ENCODE results near the gene PRR35. TPM values are rescaled to one million over a fixed set of nuclear protein-coding genes. Genes with fewer than 3 reads are reported as not detected.

PRR35 gene
- total and polyA plus RNA-seq, 7 donors = not detected

DNA sequence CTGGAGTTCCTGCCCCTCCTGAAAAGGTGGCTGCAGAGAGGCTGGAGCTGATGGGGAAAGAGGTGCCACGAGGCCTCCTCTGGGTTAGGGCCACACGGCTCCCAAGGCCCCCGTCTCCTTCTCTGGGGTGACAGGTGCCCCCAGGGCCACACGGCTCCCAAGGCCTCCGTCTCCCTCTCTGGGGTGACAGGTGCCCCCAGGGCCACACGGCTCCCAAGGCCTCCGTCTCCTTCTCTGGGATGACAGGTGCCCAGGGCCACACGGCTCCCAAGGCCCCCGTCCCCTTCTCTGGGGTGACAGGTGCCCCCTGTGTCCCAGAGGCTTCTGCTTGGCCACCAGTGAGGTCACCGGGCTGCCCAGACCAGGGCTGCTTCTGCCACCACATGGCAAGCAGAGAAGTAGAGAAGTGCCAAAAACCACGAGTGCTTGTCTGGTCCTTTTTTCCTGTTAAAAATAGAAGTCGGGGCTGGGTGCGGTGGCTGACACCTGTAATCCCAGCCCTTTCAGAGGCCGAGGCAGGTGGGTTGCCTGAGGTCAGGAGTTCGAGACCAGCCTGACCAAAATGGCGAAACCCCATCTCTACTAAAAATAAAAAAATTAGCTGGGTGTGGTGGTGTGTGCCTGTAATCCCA, 28.6 kb upstream of the PRR35 start:
- Histone ChIP-seq H3K4me3 (no peak overlapping the region), H3K36me3 (peaks cover 0 to 14% (median 0%) of the 10 kb centered on the region in 4 donors), H3K4me1 (peaks cover 0 to 33% (median 28%) of the 10 kb centered on the region in 4 donors), H3K9me3 (no peaks in the 10 kb centered on the region), H3K27ac (no peak overlapping the region), H3K27me3 (no peaks in the 10 kb centered on the region)
- WGBS, 2 donors = 90 to 92% methylated on average over 16 of the region's 16 CpGs
- no peak for DNase-seq
- intact Hi-C loops (cut with DNase I) = no loop called here
- TF ChIP-seq, protein P1, sequence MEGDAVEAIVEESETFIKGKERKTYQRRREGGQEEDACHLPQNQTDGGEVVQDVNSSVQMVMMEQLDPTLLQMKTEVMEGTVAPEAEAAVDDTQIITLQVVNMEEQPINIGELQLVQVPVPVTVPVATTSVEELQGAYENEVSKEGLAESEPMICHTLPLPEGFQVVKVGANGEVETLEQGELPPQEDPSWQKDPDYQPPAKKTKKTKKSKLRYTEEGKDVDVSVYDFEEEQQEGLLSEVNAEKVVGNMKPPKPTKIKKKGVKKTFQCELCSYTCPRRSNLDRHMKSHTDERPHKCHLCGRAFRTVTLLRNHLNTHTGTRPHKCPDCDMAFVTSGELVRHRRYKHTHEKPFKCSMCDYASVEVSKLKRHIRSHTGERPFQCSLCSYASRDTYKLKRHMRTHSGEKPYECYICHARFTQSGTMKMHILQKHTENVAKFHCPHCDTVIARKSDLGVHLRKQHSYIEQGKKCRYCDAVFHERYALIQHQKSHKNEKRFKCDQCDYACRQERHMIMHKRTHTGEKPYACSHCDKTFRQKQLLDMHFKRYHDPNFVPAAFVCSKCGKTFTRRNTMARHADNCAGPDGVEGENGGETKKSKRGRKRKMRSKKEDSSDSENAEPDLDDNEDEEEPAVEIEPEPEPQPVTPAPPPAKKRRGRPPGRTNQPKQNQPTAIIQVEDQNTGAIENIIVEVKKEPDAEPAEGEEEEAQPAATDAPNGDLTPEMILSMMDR (IDR thresholded peaks at IDR 0.05) = no peak
- TF ChIP-seq POLR2A (IDR thresholded peaks at IDR 0.05) = no peak
- no peak for TF ChIP-seq POLR2AphosphoS5 (IDR thresholded peaks at IDR 0.05)
- no peak for TF ChIP-seq EP300 (IDR thresholded peaks at IDR 0.05)

DNA sequence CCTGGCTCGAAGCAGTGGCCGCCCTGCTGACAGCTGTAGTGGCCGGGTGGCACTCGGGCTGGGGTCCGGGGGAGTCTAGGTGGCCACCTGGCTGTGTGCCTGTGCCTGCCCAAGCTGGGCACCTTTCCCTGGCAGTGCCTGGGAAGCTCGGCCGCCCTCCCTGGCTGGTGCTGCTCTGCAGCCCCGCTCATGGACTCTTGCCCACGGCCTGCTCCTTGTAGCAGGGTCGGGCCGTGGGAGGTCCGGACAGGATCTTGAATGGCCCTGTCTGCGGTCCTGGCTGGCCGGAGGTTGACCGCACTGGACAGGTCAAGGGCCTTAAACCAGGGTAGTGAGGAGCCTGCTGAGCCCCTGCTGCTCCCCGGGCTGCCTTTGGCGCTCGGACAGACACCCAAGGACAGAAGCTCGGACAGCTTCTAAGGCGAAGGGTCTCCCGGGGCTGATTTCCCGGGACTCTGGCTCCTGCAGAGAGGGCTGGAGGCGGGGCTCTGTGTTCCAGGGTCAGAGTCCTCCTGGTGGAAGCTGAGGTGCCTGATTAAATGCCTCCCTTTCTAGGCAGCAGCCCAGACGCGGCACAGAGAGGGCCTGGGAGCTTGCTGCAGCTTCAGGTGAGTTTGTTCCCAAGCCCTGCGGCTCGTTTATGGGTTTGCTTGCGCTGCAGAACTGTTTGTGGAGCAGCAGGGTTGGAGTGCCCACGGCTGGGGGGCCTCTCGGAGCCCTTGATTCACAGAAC, 26.6 kb upstream of the PRR35 start:
- peaks cover 0 to 25% (median 22%) of the 10 kb centered on the region in 4 donors for H3K4me1 ChIP-seq
- peak overlapping the region in 1 of 4 donors; percentile 9 for H3K27ac ChIP-seq
- TF ChIP-seq, protein P1 (IDR thresholded peaks at IDR 0.05) = no peak
- TF ChIP-seq POLR2AphosphoS5 (IDR thresholded peaks at IDR 0.05) = no peak
- TF ChIP-seq EP300 (IDR thresholded peaks at IDR 0.05) = no peak
- peak in 1 of 2 donors; percentile 28 for TF ChIP-seq POLR2A (IDR thresholded peaks at IDR 0.05)
- peaks cover 0 to 31% (median 2%) of the 10 kb centered on the region in 4 donors for H3K36me3 ChIP-seq
- 20 to 72% methylated on average over 30 of the region's 30 CpGs for WGBS, 2 donors
- no peaks in the 10 kb centered on the region for H3K27me3 ChIP-seq
- intact Hi-C loops (cut with DNase I) = no loop called here
- no peak for DNase-seq
- no peak overlapping the region for H3K4me3 ChIP-seq
- H3K9me3 ChIP-seq = no peaks in the 10 kb centered on the region

DNA sequence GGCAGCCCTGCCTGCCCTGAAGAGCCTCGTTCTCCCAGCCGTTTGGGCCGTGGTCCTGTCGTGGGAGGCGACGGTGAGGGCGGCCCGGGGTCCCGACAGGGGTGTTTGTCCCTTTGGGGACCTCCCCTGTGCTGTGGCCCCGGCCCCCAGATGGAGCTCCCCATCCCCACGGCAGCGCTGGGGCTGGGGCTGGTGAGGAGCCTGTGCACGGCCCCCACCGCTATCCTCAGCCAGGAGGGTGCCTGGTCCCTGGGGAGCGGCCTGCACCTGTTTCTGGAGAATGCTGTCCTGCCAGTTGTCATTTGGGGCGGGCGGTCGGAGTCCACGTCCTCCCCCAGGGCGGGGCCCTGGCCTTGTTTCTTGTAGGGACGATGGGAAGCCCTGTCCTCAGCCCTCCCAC, 26.1 kb upstream of the PRR35 start:
- intact Hi-C loops (cut with DNase I) = no loop called here
- WGBS, 2 donors = 13 to 73% methylated on average over 21 of the region's 21 CpGs
- Histone ChIP-seq H3K4me3 (no peak overlapping the region), H3K9me3 (no peaks in the 10 kb centered on the region), H3K27ac (peak overlapping the region in 1 of 4 donors; percentile 9), H3K4me1 (peaks cover 0 to 19% (median 16%) of the 10 kb centered on the region in 4 donors), H3K36me3 (peaks cover 0 to 31% (median 2%) of the 10 kb centered on the region in 4 donors), H3K27me3 (no peaks in the 10 kb centered on the region)
- no peak for DNase-seq
- TF ChIP-seq EP300 (IDR thresholded peaks at IDR 0.05) = no peak

DNA sequence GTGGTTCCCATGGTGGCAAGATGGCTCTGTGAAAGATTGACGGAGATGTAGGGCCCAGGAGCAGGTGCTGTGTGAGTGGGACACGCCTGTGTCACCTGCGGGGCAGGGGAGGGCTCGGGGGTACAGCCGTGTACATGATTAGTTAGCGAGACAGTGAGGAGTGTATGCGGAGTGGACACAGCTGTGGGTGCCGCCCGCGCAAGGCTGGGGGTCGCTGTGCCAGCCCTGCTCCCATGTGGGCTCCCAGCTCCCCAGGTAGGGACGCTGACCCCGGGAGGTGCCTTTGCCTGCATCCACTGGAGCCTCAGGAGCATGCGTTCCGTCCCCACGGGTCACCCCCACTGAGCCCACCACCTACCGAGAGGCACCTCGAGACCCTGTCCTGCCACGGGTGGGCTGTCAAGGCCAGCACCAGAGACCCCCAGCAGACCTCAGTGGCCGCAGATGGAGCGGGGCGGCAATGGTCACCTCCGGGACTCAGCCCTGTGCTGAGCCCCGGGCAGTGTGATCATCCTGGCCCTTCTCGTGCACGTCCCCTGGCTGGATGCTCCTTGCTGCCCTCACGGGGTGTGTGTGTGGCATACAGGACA, 25.2 kb upstream of the PRR35 start:
- 41 to 84% methylated on average over 27 of the region's 27 CpGs for WGBS, 2 donors
- Histone ChIP-seq H3K27ac (peak overlapping the region in 1 of 4 donors; percentile 9), H3K9me3 (no peaks in the 10 kb centered on the region), H3K4me3 (no peak overlapping the region), H3K27me3 (no peaks in the 10 kb centered on the region), H3K36me3 (peaks cover 0 to 31% (median 2%) of the 10 kb centered on the region in 4 donors), H3K4me1 (peaks cover 0 to 11% (median 8%) of the 10 kb centered on the region in 4 donors)
- DNase-seq = no peak
- intact Hi-C loops (cut with DNase I) = no loop called here
- TF ChIP-seq POLR2A (IDR thresholded peaks at IDR 0.05) = no peak
- no peak for TF ChIP-seq POLR2AphosphoS5 (IDR thresholded peaks at IDR 0.05)
- TF ChIP-seq, protein P1 (IDR thresholded peaks at IDR 0.05) = no peak
- no peak for TF ChIP-seq EP300 (IDR thresholded peaks at IDR 0.05)

All from sigmoid colon (tissue), 7 donors.